ENCODE data around the gene TOGARAM1. TPM values are rescaled to one million over a fixed set of nuclear protein-coding genes. Genes with fewer than 3 reads are reported as not detected.

TOGARAM1 gene
- total RNA-seq, 6 experiments from 2014 or later, result 7.5 to 13.7 (median 9.3) TPM

GRCh38 chr14:45038256-45038655 lies 76.3 kb downstream of the TOGARAM1 start:
- Mint-ChIP-seq H3K9me3 (no peaks in the 10 kb centered on the region), H3K4me3 (no peak overlapping the region), H3K27me3 (ENCODE audit: insufficient read depth) (no peaks in the 10 kb centered on the region; the same call in 1 of the 2 replicates), H3K36me3 (ENCODE audit: low read depth) (peaks cover 17% of the 10 kb centered on the region), H3K4me1 (ENCODE audit: low read depth) (no peaks in the 10 kb centered on the region), H3K27ac (no peak overlapping the region)
- DNase-seq, result no peak
- no peak for TF ChIP-seq CTCF (IDR thresholded peaks at IDR 0.05)

- Mint-ChIP-seq H3K4me1 (ENCODE audit: low read depth) (no peaks in the 10 kb centered on the region), H3K27me3 (ENCODE audit: insufficient read depth) (no peaks in the 10 kb centered on the region; the same call in 1 of the 2 replicates), H3K27ac (no peak overlapping the region), H3K4me3 (no peak overlapping the region), H3K9me3 (no peaks in the 10 kb centered on the region), H3K36me3 (ENCODE audit: low read depth) (peaks cover 13% of the 10 kb centered on the region)
- no peak for DNase-seq
- TF ChIP-seq CTCF (IDR thresholded peaks at IDR 0.05), result no peak
Observed at GRCh38 chr14:45038865-45039264, 76.9 kb downstream of the TOGARAM1 start.

GRCh38 chr14:45039390-45039789 lies 77.4 kb downstream of the TOGARAM1 start:
- no peaks in the 10 kb centered on the region for H3K9me3 Mint-ChIP-seq
- DNase-seq, result no peak
- H3K27me3 Mint-ChIP-seq (ENCODE audit: insufficient read depth), result no peaks in the 10 kb centered on the region; the same call in 1 of the 2 replicates
- H3K4me1 Mint-ChIP-seq (ENCODE audit: low read depth), result no peaks in the 10 kb centered on the region
- H3K4me3 Mint-ChIP-seq, result no peak overlapping the region
- no peak for TF ChIP-seq CTCF (IDR thresholded peaks at IDR 0.05)
- H3K27ac Mint-ChIP-seq, result no peak overlapping the region
- peaks cover 13% of the 10 kb centered on the region for H3K36me3 Mint-ChIP-seq (ENCODE audit: low read depth)

- Mint-ChIP-seq H3K36me3 (ENCODE audit: low read depth) (peaks cover 12% of the 10 kb centered on the region), H3K4me1 (ENCODE audit: low read depth) (no peaks in the 10 kb centered on the region), H3K9me3 (no peaks in the 10 kb centered on the region), H3K4me3 (no peak overlapping the region), H3K27ac (no peak overlapping the region), H3K27me3 (ENCODE audit: insufficient read depth) (no peaks in the 10 kb centered on the region; the same call in 1 of the 2 replicates)
- DNase-seq, result no peak
- no peak for TF ChIP-seq CTCF (IDR thresholded peaks at IDR 0.05)
Observed at GRCh38 chr14:45041641-45042040, 79.7 kb downstream of the TOGARAM1 start.

- H3K4me3 Mint-ChIP-seq, result no peak overlapping the region
- H3K27ac Mint-ChIP-seq, result no peak overlapping the region
- DNase-seq, result no peak
- peaks cover 5% of the 10 kb centered on the region; the same call in 1 of the 2 replicates for H3K36me3 Mint-ChIP-seq (ENCODE audit: low read depth)
- H3K4me1 Mint-ChIP-seq (ENCODE audit: low read depth), result no peaks in the 10 kb centered on the region
- H3K27me3 Mint-ChIP-seq (ENCODE audit: insufficient read depth), result no peaks in the 10 kb centered on the region; the same call in none of the 2 replicates
- no peaks in the 10 kb centered on the region for H3K9me3 Mint-ChIP-seq
- no peak for TF ChIP-seq CTCF (IDR thresholded peaks at IDR 0.05)
Observed at GRCh38 chr14:45044638-45045037, 82.6 kb downstream of the TOGARAM1 start.

GRCh38 chr14:45048385-45048784 lies 86.4 kb downstream of the TOGARAM1 start:
- Mint-ChIP-seq H3K4me1 (ENCODE audit: low read depth) (no peaks in the 10 kb centered on the region), H3K36me3 (ENCODE audit: low read depth) (no peaks in the 10 kb centered on the region; the same call in 1 of the 2 replicates), H3K27ac (no peak overlapping the region), H3K27me3 (ENCODE audit: insufficient read depth) (no peaks in the 10 kb centered on the region; the same call in 1 of the 2 replicates), H3K9me3 (no peaks in the 10 kb centered on the region), H3K4me3 (no peak overlapping the region)
- DNase-seq, result no peak
- TF ChIP-seq CTCF (IDR thresholded peaks at IDR 0.05), result no peak
